ENCODE measurements around the gene FEM1A. TPM values are rescaled to one million over a fixed set of nuclear protein-coding genes. Genes with fewer than 3 reads are reported as not detected.
A peak's percentile ranks its signal among the peaks of the same experiment; 100 is the strongest.
"Not testable (repeated sequence)": the region's sequence is repeated elsewhere in the genome, so short reads cannot be mapped to it uniquely, and the experiment has no call there.

FEM1A gene
- total and polyA plus RNA-seq, 9 donors: 3.6 to 11.4 (median 9.1) TPM

GRCh38 chr19:4816202-4816949, 24.8 kb downstream of the FEM1A start:
- 90 to 94% (median 91%) methylated on average over 35 of the region's 35 CpGs for WGBS, 3 donors
- Histone ChIP-seq H3K36me3 (no peaks in the 10 kb centered on the region), H3K27ac (peak overlapping the region in 1 of 2 donors; percentile 2), H3K4me1 (ENCODE audit: insufficient read depth) (no peaks in the 10 kb centered on the region), H3K9me3 (no peaks in the 10 kb centered on the region), H3K4me3 (no peak overlapping the region), H3K27me3 (no peaks in the 10 kb centered on the region)
- TF ChIP-seq CTCF (IDR thresholded peaks at IDR 0.05): no peak
- no peak for TF ChIP-seq EP300 (IDR thresholded peaks at IDR 0.05)
- TF ChIP-seq POLR2A (IDR thresholded peaks at IDR 0.05): no peak
- intact Hi-C loops (cut with DNase I): no loop called here
- DNase-seq: peak in 3 of 5 donors; percentile 28 to 52 (median 48)

GRCh38 chr19:4816950-4817278, 25.4 kb downstream of the FEM1A start:
- 92 to 96% (median 95%) methylated on average over 16 of the region's 16 CpGs for WGBS, 3 donors

GRCh38 chr19:4817467-4818277, 26.1 kb downstream of the FEM1A start:
- Histone ChIP-seq H3K36me3 (no peaks in the 10 kb centered on the region), H3K9me3 (no peaks in the 10 kb centered on the region), H3K4me3 (no peak overlapping the region), H3K27me3 (no peaks in the 10 kb centered on the region), H3K27ac (no peak overlapping the region), H3K4me1 (ENCODE audit: insufficient read depth) (no peaks in the 10 kb centered on the region)
- no peak for DNase-seq
- intact Hi-C loops (cut with DNase I): no loop called here
- 85 to 91% (median 87%) methylated on average over 27 to 32 of the region's 32 CpGs for WGBS, 3 donors
- TF ChIP-seq POLR2A (IDR thresholded peaks at IDR 0.05) (no peak), EP300 (IDR thresholded peaks at IDR 0.05) (no peak), CTCF (IDR thresholded peaks at IDR 0.05) (no peak)

More at GRCh38 chr19:4816950-4817278, 25.4 kb downstream of the FEM1A start:
- TF ChIP-seq CTCF (IDR thresholded peaks at IDR 0.05): no peak
- TF ChIP-seq EP300 (IDR thresholded peaks at IDR 0.05): no peak
- TF ChIP-seq POLR2A (IDR thresholded peaks at IDR 0.05): no peak
- DNase-seq: no peak
- intact Hi-C loops (cut with DNase I): no loop called here
- Histone ChIP-seq H3K27ac (no peak overlapping the region), H3K36me3 (no peaks in the 10 kb centered on the region), H3K4me1 (ENCODE audit: insufficient read depth) (no peaks in the 10 kb centered on the region), H3K4me3 (no peak overlapping the region), H3K27me3 (no peaks in the 10 kb centered on the region), H3K9me3 (no peaks in the 10 kb centered on the region)

GRCh38 chr19:4821265-4821664, 29.7 kb downstream of the FEM1A start:
- Histone ChIP-seq H3K4me1 (ENCODE audit: insufficient read depth) (no peaks in the 10 kb centered on the region), H3K27ac (no peak overlapping the region), H3K27me3 (no peaks in the 10 kb centered on the region), H3K36me3 (no peaks in the 10 kb centered on the region), H3K4me3 (no peak overlapping the region), H3K9me3 (no peaks in the 10 kb centered on the region)
- intact Hi-C loops (cut with DNase I): no loop called here
- no peak for DNase-seq
- WGBS, 3 donors: 72 to 92% (median 86%) methylated on average over 4 of the region's 4 CpGs
- TF ChIP-seq POLR2A (IDR thresholded peaks at IDR 0.05) (no peak), EP300 (IDR thresholded peaks at IDR 0.05) (no peak), CTCF (IDR thresholded peaks at IDR 0.05) (no peak)

GRCh38 chr19:4822354-4822753, 30.8 kb downstream of the FEM1A start:
- H3K36me3 ChIP-seq; DNase-seq; H3K9me3 ChIP-seq; intact Hi-C loops (cut with DNase I); H3K4me3 ChIP-seq; H3K4me1 ChIP-seq (ENCODE audit: insufficient read depth); H3K27ac ChIP-seq; H3K27me3 ChIP-seq: not testable (repeated sequence)
- WGBS, 3 donors: 96 to 98% (median 97%) methylated on average over 7 of the region's 7 CpGs
